SU-DHL-6 (cell line): ENCODE results near the gene CTDSPL.

Experiments used
- H2AFZ ChIP-seq: fragments of 200-600 bp; sonication (generic); 2 replicates; pipeline ENCODE4 v1.6.1; 2014; ENCODE audit warnings: low read depth, mild to moderate bottlenecking, moderate library complexity, mixed read lengths, antibody characterized with exemption, low read length; ENCODE audit not compliant: severe bottlenecking
- H3F3A ChIP-seq: fragments of 200-600 bp; shearing (Covaris generic); 2 replicates; pipeline ENCODE4 v1.6.0; 2016; ENCODE audit warnings: antibody characterized with exemption, mild to moderate bottlenecking; ENCODE audit not compliant: insufficient read depth
- H3K27ac ChIP-seq: fragments of 200-600 bp; sonication (generic); 2 replicates; pipeline ENCODE4 v1.5.1; 2016; ENCODE audit warnings: low read depth, mild to moderate bottlenecking, low read length, moderate library complexity, mixed read lengths
- H3K27me3 ChIP-seq: fragments of 200-600 bp; sonication (generic), shearing (Covaris generic); 2 replicates; pipeline ENCODE4 v1.6.0; 2014; ENCODE audit warnings: mild to moderate bottlenecking, low read length
- H3K36me3 ChIP-seq: fragments of 200-600 bp; sonication (generic); 2 replicates; pipeline ENCODE4 v1.6.1; 2014; ENCODE audit warnings: mild to moderate bottlenecking, low read length, mixed read lengths
- H3K4me2 ChIP-seq: fragments of 300-600, 200-600 bp; shearing (Covaris generic), sonication (generic); 2 replicates; pipeline ENCODE4 v1.6.0; 2014; ENCODE audit warnings: low read length, low read depth, mild to moderate bottlenecking; ENCODE audit not compliant: poor library complexity, severe bottlenecking
- H3K4me3 ChIP-seq: fragments of 200-600 bp; sonication (generic); 2 replicates; pipeline ENCODE4 v1.5.1; 2014; ENCODE audit warnings: antibody characterized with exemption, low read length, mild to moderate bottlenecking, mixed read lengths; ENCODE audit not compliant: insufficient read depth, poor library complexity, severe bottlenecking
- H3K79me2 ChIP-seq: fragments of 200-600 bp; sonication (generic); 2 replicates; pipeline ENCODE4 v1.6.1; 2014; ENCODE audit warnings: mild to moderate bottlenecking, low read length, moderate library complexity; ENCODE audit not compliant: insufficient read depth
- H3K9ac ChIP-seq: fragments of 200-600 bp; sonication (generic); 2 replicates; pipeline ENCODE4 v1.7.0; 2014; ENCODE audit warnings: mild to moderate bottlenecking, low read length
- H3K9me2 ChIP-seq: fragments of 200-600 bp; sonication (generic); replicated peaks from 2 replicates; pipeline ENCODE4 v1.6.1; 2014; ENCODE audit warnings: low read length; ENCODE audit not compliant: insufficient read depth
- H3K9me3 ChIP-seq: fragments of 200-600 bp; sonication (generic); 2 replicates; pipeline ENCODE4 v1.6.1; 2014; ENCODE audit warnings: low read length, mixed read lengths; ENCODE audit not compliant: insufficient read depth
- H4K20me1 ChIP-seq: fragments of 200-600 bp; sonication (generic); 2 replicates; pipeline ENCODE4 v1.6.1; 2014; ENCODE audit warnings: low read depth, mild to moderate bottlenecking, antibody characterized with exemption, low read length, moderate library complexity, mixed read lengths
- EZH2phosphoT487 ChIP-seq: fragments of 200-600 bp; sonication (generic), shearing (Covaris generic); conservative IDR thresholded peaks from 2 replicates; pipeline ENCODE4 v1.6.1; 2018; ENCODE audit warnings: mild to moderate bottlenecking, antibody characterized with exemption, low read length, moderate library complexity, mixed read lengths
- TF ChIP-seq, protein P1 (sequence below): fragments of 200-600 bp; sonication (generic); IDR thresholded peaks from one replicate; pipeline ENCODE4 v1.5.1; 2017; ENCODE audit warnings: antibody characterized with exemption, mild to moderate bottlenecking, low read length, moderate library complexity; ENCODE audit not compliant: insufficient read depth, poor library complexity, severe bottlenecking

CTDSPL gene

GRCh38 chr3:37997342-37997741 lies 135.7 kb downstream of the CTDSPL start:
- H3K9me2 ChIP-seq: no peaks in the 10 kb centered on the region
- H2AFZ ChIP-seq: no peak overlapping the region
- H3K9me3 ChIP-seq: no peaks in the 10 kb centered on the region
- no peak overlapping the region for H3K4me2 ChIP-seq
- H3K4me3 ChIP-seq: no peak overlapping the region
- no peaks in the 10 kb centered on the region for H3K36me3 ChIP-seq
- no peaks in the 10 kb centered on the region for H3F3A ChIP-seq
- H3K79me2 ChIP-seq: no peaks in the 10 kb centered on the region
- H3K27ac ChIP-seq: no peak overlapping the region
- H3K27me3 ChIP-seq: no peaks in the 10 kb centered on the region
- no peak for TF ChIP-seq EZH2phosphoT487
- TF ChIP-seq, protein P1, sequence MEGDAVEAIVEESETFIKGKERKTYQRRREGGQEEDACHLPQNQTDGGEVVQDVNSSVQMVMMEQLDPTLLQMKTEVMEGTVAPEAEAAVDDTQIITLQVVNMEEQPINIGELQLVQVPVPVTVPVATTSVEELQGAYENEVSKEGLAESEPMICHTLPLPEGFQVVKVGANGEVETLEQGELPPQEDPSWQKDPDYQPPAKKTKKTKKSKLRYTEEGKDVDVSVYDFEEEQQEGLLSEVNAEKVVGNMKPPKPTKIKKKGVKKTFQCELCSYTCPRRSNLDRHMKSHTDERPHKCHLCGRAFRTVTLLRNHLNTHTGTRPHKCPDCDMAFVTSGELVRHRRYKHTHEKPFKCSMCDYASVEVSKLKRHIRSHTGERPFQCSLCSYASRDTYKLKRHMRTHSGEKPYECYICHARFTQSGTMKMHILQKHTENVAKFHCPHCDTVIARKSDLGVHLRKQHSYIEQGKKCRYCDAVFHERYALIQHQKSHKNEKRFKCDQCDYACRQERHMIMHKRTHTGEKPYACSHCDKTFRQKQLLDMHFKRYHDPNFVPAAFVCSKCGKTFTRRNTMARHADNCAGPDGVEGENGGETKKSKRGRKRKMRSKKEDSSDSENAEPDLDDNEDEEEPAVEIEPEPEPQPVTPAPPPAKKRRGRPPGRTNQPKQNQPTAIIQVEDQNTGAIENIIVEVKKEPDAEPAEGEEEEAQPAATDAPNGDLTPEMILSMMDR: no peak
- H4K20me1 ChIP-seq: no peaks in the 10 kb centered on the region
- H3K9ac ChIP-seq: no peak overlapping the region

DNA sequence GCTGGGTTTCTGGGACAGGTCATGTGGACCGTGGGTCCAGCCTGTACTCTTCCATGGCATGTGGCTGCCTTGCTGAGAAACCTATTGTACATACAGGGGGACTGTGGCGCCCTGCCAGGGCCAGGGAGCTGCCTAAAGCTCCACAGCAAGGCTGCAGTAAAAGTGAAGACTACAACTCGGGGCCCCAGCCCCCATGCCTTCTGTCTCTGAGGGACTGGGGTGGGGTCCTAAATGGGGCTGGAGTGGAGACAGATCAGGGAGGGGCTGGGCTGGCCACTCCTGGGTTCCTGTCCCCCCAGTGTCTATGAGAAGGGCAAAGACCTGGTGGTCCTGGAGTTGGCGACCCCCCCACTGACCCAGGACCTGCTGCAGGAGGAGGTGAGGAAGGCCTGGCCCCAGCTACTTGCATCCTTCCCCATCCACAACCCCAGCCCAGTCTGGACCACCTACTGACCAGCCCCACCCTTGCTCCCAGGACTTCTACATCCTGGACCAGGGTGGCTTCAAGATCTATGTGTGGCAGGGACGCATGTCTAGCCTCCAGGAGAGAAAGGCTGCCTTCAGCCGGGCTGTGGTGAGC lies 136.2 kb downstream of the CTDSPL start:
- Histone ChIP-seq H3K4me3 (no peak overlapping the region), H3K36me3 (no peaks in the 10 kb centered on the region), H3K9me2 (no peaks in the 10 kb centered on the region), H3K9me3 (no peaks in the 10 kb centered on the region), H3F3A (no peaks in the 10 kb centered on the region), H3K9ac (peak overlapping the region; percentile 65), H3K4me2 (peak overlapping the region; percentile 76), H2AFZ (peak overlapping the region; percentile 90), H3K27me3 (no peaks in the 10 kb centered on the region), H4K20me1 (no peaks in the 10 kb centered on the region), H3K79me2 (no peaks in the 10 kb centered on the region), H3K27ac (peak overlapping the region; percentile 65; the same call in 1 of the 2 replicates)
- TF ChIP-seq, protein P1: no peak
- TF ChIP-seq EZH2phosphoT487: no peak

- no peak for TF ChIP-seq EZH2phosphoT487
- TF ChIP-seq, protein P1: no peak
- Histone ChIP-seq H3K27me3 (no peaks in the 10 kb centered on the region), H3F3A (no peaks in the 10 kb centered on the region), H3K36me3 (no peaks in the 10 kb centered on the region), H3K9me3 (no peaks in the 10 kb centered on the region), H3K4me3 (no peak overlapping the region), H3K9me2 (no peaks in the 10 kb centered on the region), H3K9ac (no peak overlapping the region), H3K4me2 (no peak overlapping the region), H3K79me2 (no peaks in the 10 kb centered on the region), H3K27ac (no peak overlapping the region), H2AFZ (no peak overlapping the region), H4K20me1 (no peaks in the 10 kb centered on the region)
These were observed 138.2 kb downstream of the CTDSPL start for GRCh38 chr3:37999836-38000235.
